ENCODE data around the gene TBL3.
A peak's percentile ranks its signal among the peaks of the same experiment; 100 is the strongest.

The TBL3 gene

DNA sequence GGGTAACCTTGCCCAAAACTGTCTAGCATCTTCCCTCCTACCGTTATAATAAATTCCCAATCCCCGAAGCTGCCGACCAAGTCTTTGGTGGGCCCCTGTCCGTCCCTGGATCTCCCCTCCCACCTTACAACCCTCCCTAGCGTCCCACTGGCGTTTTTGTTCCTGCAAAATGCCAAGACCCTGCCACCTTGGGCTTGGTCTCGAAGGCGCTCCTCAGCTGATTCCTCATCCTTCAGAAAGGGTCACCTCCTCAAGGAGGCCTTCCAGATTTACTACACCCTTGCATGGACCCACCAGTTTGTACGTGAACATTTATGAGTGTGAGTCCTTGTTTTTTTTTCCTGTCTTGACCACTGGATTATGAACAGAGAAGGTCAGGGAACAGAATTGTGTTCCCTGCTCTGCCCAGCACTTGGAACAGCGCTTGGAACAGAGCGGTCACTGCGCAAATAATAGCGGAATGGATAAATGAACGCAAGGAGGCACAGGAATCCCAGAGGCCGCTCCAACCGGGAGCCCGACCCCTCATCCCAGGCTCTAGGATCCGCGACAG lies 11.2 kb downstream of the TBL3 start:
- TF ChIP-seq, protein P1, sequence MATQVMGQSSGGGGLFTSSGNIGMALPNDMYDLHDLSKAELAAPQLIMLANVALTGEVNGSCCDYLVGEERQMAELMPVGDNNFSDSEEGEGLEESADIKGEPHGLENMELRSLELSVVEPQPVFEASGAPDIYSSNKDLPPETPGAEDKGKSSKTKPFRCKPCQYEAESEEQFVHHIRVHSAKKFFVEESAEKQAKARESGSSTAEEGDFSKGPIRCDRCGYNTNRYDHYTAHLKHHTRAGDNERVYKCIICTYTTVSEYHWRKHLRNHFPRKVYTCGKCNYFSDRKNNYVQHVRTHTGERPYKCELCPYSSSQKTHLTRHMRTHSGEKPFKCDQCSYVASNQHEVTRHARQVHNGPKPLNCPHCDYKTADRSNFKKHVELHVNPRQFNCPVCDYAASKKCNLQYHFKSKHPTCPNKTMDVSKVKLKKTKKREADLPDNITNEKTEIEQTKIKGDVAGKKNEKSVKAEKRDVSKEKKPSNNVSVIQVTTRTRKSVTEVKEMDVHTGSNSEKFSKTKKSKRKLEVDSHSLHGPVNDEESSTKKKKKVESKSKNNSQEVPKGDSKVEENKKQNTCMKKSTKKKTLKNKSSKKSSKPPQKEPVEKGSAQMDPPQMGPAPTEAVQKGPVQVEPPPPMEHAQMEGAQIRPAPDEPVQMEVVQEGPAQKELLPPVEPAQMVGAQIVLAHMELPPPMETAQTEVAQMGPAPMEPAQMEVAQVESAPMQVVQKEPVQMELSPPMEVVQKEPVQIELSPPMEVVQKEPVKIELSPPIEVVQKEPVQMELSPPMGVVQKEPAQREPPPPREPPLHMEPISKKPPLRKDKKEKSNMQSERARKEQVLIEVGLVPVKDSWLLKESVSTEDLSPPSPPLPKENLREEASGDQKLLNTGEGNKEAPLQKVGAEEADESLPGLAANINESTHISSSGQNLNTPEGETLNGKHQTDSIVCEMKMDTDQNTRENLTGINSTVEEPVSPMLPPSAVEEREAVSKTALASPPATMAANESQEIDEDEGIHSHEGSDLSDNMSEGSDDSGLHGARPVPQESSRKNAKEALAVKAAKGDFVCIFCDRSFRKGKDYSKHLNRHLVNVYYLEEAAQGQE (IDR thresholded peaks at IDR 0.05; ENCODE audit: insufficient read depth in 1 of 2, low read depth in 2 of 2, low read length in 2 of 2), result no peak
- TF ChIP-seq FOXP2 (optimal IDR thresholded peaks at IDR 0.05; ENCODE audit: borderline replicate concordance, extremely low read depth, extremely low read length, insufficient read depth) (no peak), POLR2AphosphoS5 (IDR thresholded peaks at IDR 0.05; ENCODE audit: low read depth, low read length) (no peak), SIN3A (IDR thresholded peaks at IDR 0.05; ENCODE audit: borderline replicate concordance, insufficient read depth, low read length) (no peak), TAF1 (IDR thresholded peaks at IDR 0.05; ENCODE audit: borderline replicate concordance, insufficient read depth, low read length) (no peak)

DNA sequence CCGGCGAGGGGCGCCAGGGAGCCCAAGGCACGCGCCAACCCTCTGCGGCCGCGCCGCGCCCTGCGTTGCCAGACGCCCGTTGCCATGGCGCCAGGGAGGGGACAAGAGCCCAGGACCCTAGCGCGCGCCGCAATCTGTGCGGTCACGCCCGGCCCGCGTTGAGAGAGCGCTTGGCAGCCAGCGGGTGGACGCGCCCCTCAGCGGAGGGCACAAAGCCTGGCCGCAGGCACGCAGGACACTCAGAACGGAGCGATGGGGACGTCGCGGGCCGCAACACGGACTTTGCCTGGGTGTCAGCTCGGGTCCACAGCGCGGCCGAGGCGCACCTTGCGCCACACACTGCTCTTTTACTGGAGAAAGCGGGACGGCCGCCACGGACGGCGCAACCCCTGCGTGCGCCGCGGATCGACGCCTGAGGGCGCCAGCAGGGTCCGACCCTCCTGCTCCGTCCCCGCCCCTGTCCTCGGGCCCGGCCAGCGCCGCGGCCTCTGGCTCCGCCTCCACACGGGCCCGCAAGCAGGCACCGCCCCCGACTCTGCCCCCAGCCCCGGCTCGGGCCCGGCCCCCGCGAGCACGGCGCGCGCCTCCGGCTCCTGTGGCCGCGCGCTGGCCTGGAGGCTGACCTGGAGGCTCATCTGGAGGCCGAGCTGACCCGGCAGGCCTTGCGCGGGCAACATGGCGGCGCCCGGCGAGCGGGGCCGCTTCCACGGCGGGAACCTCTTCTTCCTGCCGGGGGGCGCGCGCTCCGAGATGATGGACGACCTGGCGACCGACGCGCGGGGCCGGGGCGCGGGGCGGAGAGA lies 11.9 kb downstream of the TBL3 start, which contains the start of gene GFER:
Gene GFER, plus strand, starts transcription at position 650 of the 803 bp plus-strand sequence. Its CDS starts 26 bp downstream, at position 676.
- TF ChIP-seq TAF1 (IDR thresholded peaks at IDR 0.05; ENCODE audit: borderline replicate concordance, insufficient read depth, low read length) (peak; percentile 85), SIN3A (IDR thresholded peaks at IDR 0.05; ENCODE audit: borderline replicate concordance, insufficient read depth, low read length) (peak; percentile 68; the same call in 1 of the 2 replicates), POLR2AphosphoS5 (IDR thresholded peaks at IDR 0.05; ENCODE audit: low read depth, low read length) (peak; percentile 64), FOXP2 (optimal IDR thresholded peaks at IDR 0.05; ENCODE audit: borderline replicate concordance, extremely low read depth, extremely low read length, insufficient read depth) (no peak)
- TF ChIP-seq, protein P1 (IDR thresholded peaks at IDR 0.05; ENCODE audit: insufficient read depth in 1 of 2, low read depth in 2 of 2, low read length in 2 of 2), result 0 out of 4 replicates have a peak, but pooled peaks of 1 of the 2 experiments have one; percentile 44

DNA sequence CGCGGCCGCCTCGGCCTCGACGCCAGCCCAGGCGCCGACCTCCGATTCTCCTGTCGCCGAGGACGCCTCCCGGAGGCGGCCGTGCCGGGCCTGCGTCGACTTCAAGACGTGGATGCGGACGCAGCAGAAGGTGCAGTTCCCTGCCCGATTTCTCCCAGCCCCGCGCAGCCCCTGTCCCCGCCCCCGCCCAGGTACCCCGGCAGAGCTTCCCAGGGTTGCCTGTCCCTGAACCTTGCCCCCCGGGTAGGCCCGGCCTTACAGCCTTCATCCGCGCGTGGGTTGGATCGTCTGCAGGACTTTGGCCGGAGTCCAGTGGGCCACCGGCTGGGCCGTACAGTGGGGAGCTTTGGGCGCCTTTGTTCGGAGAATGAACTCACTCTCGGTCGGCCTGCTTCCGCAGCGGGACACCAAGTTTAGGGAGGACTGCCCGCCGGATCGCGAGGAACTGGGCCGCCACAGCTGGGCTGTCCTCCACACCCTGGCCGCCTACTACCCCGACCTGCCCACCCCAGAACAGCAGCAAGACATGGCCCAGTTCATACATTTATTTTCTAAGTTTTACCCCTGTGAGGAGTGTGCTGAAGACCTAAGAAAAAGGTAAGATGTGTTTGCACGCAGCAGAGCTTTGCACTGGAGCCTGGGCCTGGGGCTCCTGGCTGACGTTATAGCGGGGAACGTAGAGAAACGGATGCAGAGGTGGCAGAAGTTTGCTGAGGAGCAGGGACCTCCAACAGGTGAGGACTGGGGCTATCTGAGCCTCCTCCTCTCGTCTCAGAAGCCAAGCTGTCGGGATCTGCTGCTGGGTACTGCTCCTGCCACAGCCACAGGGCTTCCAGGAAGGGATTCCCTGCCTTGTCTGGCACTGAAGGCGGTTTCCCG lies 12.7 kb downstream of the TBL3 start:
- TF ChIP-seq, protein P1 (IDR thresholded peaks at IDR 0.05; ENCODE audit: insufficient read depth in 1 of 2, low read depth in 2 of 2, low read length in 2 of 2), result no peak
- TF ChIP-seq TAF1 (IDR thresholded peaks at IDR 0.05; ENCODE audit: borderline replicate concordance, insufficient read depth, low read length) (no peak), POLR2AphosphoS5 (IDR thresholded peaks at IDR 0.05; ENCODE audit: low read depth, low read length) (no peak), FOXP2 (optimal IDR thresholded peaks at IDR 0.05; ENCODE audit: borderline replicate concordance, extremely low read depth, extremely low read length, insufficient read depth) (no peak), SIN3A (IDR thresholded peaks at IDR 0.05; ENCODE audit: borderline replicate concordance, insufficient read depth, low read length) (no peak)

DNA sequence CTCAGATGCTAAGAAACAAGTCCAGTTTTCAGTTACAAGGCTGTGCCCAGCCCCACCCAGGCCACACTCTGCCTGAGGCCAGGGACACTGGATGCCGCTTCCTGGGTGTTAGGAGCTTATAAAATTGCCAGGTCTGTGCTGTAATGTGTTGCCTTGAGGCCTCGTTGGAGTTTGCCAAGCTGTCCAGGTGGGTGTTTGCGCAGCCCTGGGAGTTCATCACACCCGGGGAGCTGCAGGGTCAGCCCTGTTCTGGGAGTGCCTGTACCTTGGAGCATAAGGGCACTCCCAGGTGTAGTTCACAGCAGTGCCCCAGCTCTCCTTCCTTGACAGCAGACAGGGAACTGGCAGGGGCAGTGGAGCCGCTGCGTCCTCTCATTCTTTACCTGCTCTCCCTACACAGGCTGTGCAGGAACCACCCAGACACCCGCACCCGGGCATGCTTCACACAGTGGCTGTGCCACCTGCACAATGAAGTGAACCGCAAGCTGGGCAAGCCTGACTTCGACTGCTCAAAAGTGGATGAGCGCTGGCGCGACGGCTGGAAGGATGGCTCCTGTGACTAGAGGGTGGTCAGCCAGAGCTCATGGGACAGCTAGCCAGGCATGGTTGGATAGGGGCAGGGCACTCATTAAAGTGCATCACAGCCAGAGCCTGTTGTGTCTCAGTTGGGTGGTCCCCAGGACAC lies 13.8 kb downstream of the TBL3 start:
- TF ChIP-seq POLR2AphosphoS5 (IDR thresholded peaks at IDR 0.05; ENCODE audit: low read depth, low read length) (no peak), TAF1 (IDR thresholded peaks at IDR 0.05; ENCODE audit: borderline replicate concordance, insufficient read depth, low read length) (no peak), FOXP2 (optimal IDR thresholded peaks at IDR 0.05; ENCODE audit: borderline replicate concordance, extremely low read depth, extremely low read length, insufficient read depth) (no peak), SIN3A (IDR thresholded peaks at IDR 0.05; ENCODE audit: borderline replicate concordance, insufficient read depth, low read length) (no peak)
- TF ChIP-seq, protein P1 (IDR thresholded peaks at IDR 0.05; ENCODE audit: insufficient read depth in 1 of 2, low read depth in 2 of 2, low read length in 2 of 2), result no peak
